ENCODE results near the gene CCDC197.

CCDC197 gene

DNA sequence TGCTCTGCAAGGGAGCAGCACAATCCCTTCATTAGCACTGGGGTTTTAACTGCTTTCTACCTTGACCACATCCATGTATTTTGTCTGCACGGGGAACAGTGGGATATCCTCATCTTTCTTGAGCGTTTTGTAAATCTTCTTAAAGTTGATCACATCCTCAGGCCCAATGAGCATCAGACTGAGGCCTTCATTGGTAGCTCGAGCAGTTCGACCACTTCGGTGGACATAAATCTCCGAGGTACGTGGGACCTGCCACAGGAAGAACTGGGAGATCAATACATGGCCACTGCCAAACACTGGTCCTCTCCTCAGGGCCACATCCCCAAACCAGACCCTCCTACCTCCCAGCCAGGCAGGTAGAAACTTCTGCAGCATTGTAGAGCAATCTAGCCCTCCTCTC is 57.8 kb downstream of the CCDC197 start:
- DNase-seq (ENCODE audit: extremely low spot score): no peak
- TF ChIP-seq, protein P1, sequence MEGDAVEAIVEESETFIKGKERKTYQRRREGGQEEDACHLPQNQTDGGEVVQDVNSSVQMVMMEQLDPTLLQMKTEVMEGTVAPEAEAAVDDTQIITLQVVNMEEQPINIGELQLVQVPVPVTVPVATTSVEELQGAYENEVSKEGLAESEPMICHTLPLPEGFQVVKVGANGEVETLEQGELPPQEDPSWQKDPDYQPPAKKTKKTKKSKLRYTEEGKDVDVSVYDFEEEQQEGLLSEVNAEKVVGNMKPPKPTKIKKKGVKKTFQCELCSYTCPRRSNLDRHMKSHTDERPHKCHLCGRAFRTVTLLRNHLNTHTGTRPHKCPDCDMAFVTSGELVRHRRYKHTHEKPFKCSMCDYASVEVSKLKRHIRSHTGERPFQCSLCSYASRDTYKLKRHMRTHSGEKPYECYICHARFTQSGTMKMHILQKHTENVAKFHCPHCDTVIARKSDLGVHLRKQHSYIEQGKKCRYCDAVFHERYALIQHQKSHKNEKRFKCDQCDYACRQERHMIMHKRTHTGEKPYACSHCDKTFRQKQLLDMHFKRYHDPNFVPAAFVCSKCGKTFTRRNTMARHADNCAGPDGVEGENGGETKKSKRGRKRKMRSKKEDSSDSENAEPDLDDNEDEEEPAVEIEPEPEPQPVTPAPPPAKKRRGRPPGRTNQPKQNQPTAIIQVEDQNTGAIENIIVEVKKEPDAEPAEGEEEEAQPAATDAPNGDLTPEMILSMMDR (IDR thresholded peaks at IDR 0.05; ENCODE audit: control extremely low read depth, extremely low read depth, low read depth, missing control alignments): no peak
- CTCF ChIA-PET: interaction anchor here (1.3 to 4.7 kb wide), 2 partner anchors 18 to 26 kb away, joined by 4 to 36 read pairs; no protein-coding TSS in a partner anchor
- POLR2A ChIA-PET: no interaction called here

DNA sequence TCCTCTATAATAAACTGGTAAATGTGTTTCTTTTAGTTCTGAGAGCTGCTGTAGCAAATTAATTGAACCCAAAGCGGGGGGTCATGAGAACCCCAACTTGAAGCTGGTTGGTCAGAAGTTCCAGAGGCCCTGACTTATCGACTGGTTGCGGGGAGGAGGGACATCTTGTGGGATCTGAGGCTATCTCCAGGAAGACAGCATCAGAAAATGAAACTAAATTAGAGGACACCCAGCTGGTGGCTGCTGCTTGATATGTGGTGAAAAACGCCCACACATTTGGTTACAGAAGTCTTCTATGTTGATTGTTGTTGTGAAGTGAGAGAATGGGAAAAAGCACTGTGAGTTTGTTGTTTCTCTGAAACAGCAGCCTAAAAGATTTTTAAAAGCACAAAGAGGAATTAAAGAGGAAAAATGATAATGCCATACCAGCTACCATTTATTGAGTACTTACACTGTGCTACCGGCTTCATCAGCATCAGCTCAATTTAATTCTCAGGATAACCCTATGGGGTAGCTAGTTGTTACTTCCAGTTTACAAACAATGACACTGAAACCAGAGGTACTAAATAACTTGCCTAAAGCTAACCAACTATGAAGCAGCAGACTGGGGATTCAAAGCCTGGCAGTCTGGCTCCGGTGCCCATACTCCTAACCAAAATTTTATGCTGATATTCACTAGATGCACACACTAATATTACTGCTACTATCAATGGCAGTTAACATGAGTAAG is 59.6 kb downstream of the CCDC197 start:
- ChIA-PET POLR2A (interaction anchor here (1.2 to 1.5 kb wide), 3 partner anchors 9 to 24 kb away, joined by 6 to 8 read pairs (median 8); partner anchors contain the start of genes DDX24 and IFI27L1), CTCF (interaction anchor here (0.7 to 3.7 kb wide), 11 partner anchors 10 to 125 kb away, joined by 3 to 25 read pairs (median 4); no protein-coding TSS in a partner anchor)
- no peak for DNase-seq (ENCODE audit: extremely low spot score)
- TF ChIP-seq, protein P1 (IDR thresholded peaks at IDR 0.05; ENCODE audit: control extremely low read depth, extremely low read depth, low read depth, missing control alignments): no peak

DNA sequence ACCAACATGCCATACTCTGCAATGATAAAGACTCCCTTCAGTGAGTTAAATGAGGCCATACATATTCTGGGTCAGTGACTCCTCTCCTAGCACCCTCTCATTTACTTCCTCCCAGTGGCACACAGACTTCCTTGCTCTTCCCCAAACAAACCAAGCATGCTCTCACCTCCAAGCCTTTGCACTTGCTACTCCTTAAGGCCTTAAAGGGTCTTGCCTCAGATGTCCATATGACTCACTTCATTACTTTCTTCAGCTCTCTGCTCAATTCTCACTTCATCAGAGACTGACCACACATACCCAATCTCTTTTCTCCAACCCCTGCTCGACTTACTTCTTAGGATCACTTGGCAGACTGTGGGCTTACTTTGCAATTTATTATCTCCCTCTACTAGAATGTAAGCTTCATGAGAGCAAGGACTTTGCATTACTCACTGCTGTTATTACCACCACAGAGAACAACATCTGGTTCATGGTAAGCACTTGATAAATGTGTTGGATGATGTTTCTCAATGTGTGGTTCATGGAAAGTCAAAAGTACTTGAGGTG is 61.1 kb downstream of the CCDC197 start:
- TF ChIP-seq, protein P1 (IDR thresholded peaks at IDR 0.05; ENCODE audit: control extremely low read depth, extremely low read depth, low read depth, missing control alignments): no peak
- CTCF ChIA-PET: interaction anchor here (1.3 to 3.7 kb wide), 7 partner anchors 9 to 123 kb away, joined by 3 to 25 read pairs (median 8); no protein-coding TSS in a partner anchor

More for the DNA sequence above, 61.1 kb downstream of the CCDC197 start:
- DNase-seq (ENCODE audit: extremely low spot score): no peak
- POLR2A ChIA-PET: no interaction called here
